Stimulated activated CD4-positive, alpha-beta T cell treated with anti-CD3 and anti-CD28 coated beads, Interleukin-15, amount 100 ng/mL, for 48 hours (primary cell): ENCODE results near the gene TRIM69.
"Not testable (repeated sequence)": the region's sequence is repeated elsewhere in the genome, so short reads cannot be mapped to it uniquely, and the experiment has no call there.

Source experiments
- DNase-seq, 2 donors: peaks; one replicate each; pipeline ENCODE4 v3.0.0-alpha.2; 2020; ENCODE audit warnings: low read depth in 2 of 2

The TRIM69 gene

GRCh38 chr15:44716983-44717602, 19.2 kb upstream of the TRIM69 start:
- no peak for DNase-seq

- no peak for DNase-seq
Observed at GRCh38 chr15:44718180-44718926, 18.0 kb upstream of the TRIM69 start.

GRCh38 chr15:44718927-44719292, 17.4 kb upstream of the TRIM69 start:
- no peak for DNase-seq

GRCh38 chr15:44719293-44719999, 16.9 kb upstream of the TRIM69 start:
- peak; percentile 59 to 67 for DNase-seq

- not testable (repeated sequence) for DNase-seq
Observed at GRCh38 chr15:44720000-44720435, 16.3 kb upstream of the TRIM69 start.

- DNase-seq: no peak
Observed at GRCh38 chr15:44720460-44721176, 15.7 kb upstream of the TRIM69 start.

- no peak for DNase-seq
Observed at GRCh38 chr15:44722011-44722410, 14.3 kb upstream of the TRIM69 start.

- DNase-seq: no peak
Observed at GRCh38 chr15:44726136-44726535, 10.2 kb upstream of the TRIM69 start.

- peak; percentile 61 to 62 for DNase-seq
Observed at GRCh38 chr15:44726568-44727484, 9.5 kb upstream of the TRIM69 start.

- no peak for DNase-seq
Observed at GRCh38 chr15:44727485-44728231, 8.7 kb upstream of the TRIM69 start.

- DNase-seq: not testable (repeated sequence)
Observed at GRCh38 chr15:44728232-44728575, 8.1 kb upstream of the TRIM69 start.

GRCh38 chr15:44728576-44729407, 7.5 kb upstream of the TRIM69 start:
- peak; percentile 92 for DNase-seq

- DNase-seq: no peak
Observed at GRCh38 chr15:44729408-44730127, 6.8 kb upstream of the TRIM69 start.

- no peak for DNase-seq
Observed at GRCh38 chr15:44734839-44735481, 1.4 kb upstream of the TRIM69 start.

GRCh38 chr15:44735482-44736180, 697 bp upstream of the TRIM69 start:
- DNase-seq: peak in 1 of 2 donors; percentile 54

- DNase-seq: no peak
Observed at GRCh38 chr15:44738340-44738984, 2.1 kb downstream of the TRIM69 start.

GRCh38 chr15:44739222-44739847, 3.0 kb downstream of the TRIM69 start:
- DNase-seq: not testable (repeated sequence)
